DMS114 treated with DMSO at 0.1 percent for 48 hours (cell line): ENCODE data around the gene DDX24.
A peak's percentile ranks its signal among the peaks of the same experiment; 100 is the strongest.
"Not testable (repeated sequence)": the region's sequence is repeated elsewhere in the genome, so short reads cannot be mapped to it uniquely, and the experiment has no call there.

Experiments used
- DNase-seq: peaks from one replicate; lab custom pipeline; 2025; ENCODE audit not compliant: unreplicated experiment; lab: John Stamatoyannopoulos, UW

Gene DDX24

DNA sequence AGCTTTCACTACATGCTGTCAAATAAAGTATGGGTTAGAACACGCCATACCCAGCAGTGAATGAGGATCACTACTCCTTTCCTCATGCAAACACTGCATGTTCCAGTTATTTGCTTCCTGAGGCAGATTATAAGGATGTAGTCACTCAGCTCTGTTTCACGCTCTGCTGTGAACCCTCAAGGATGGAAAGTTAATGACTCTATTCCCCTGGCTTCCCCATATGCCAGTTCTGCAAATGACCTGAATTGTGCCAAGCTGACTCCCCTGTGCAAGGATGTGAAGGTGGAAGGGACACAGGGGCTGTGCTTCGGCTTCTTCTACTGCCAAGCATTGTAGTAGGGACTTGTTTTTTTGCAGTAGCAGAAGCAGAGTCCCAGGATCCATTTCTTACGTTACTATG, 6.9 kb upstream of the DDX24 start:
- DNase-seq = no peak

GRCh38 chr14:94081386-94081820, 401 bp upstream of the DDX24 start:
- DNase-seq = no peak

DNA sequence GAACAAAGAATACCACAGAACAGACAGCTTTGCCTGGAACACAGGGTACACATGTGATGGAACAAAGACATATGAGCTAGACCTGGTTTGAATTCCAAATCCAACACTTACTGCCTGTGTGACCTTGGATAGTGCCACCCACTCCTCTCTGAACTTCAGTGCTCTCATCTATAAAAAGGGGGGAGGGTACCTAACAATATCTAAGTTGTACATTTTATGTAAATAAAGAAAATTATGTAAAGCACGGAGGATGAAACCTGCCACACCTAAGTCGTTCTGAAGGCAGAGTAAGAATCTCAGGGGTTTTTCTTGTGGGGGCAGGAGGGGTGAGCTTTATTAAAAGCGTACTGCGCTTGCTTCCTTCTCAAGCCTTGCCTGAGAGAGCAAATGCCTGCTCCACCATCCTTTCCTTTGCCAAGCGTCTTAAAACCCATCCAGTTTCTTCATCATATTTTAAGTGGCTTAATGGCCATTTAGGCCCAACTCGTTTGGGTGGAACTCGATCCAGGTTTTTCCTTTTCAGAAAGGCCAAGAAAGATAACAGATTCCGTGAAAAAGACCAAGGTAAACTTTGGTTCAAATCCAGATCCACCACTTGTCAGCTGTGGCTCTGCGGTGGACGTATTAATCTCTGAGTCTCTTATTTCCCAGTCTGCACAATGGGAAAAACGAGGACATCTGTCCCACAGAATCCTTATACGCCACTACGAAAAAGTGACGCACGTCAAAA, 946 bp downstream of the DDX24 start:
- no peak for DNase-seq

DNA sequence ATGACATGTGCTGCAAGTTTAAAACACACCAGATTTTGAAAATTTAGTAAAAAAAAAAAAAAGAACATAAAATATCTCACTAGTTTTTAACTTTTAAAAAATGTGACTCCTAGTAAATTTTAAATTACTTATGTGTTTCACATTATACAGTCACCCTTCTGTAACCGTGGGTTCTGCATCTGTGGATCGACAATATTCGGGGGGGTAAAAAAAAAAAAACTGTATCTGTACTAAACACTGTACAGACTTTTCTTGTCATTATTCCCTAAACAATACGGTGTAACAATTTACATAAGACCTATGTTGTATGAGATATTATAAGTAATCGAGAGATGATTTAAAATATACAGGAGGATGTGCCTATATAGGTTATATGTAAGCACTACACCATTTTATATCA, 3.2 kb downstream of the DDX24 start:
- no peak for DNase-seq

DNA sequence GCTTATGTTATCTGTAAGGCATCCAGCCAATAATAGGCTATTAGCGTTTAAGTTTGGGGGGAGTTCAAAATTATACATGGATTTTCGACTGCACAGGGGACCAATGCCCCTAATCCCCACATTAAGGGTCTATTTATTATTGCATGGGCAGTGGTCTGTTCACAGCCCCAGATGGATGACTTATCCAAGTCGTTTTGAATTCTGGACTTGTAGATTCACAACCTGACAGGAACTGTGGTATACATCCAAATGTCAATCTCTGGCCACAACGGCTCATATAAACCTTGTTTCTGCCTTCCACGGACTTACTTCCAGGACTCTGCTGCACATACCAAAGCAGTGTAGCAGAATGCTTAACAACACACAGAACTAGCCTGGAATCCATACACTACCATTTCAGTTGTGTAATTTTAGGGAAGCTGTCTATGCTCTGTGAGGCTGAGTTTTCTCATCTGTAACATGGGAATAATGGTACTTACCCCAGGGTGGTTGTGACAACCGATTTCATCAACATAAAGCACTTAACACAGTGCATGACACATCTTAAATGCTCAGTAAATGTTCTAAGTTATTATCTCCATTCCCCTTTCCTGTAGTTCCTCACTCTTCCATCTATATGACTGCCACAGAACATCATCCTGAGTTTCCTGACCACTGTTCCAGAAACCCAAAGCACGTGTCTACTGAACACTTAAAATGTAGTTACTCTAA, 3.7 kb downstream of the DDX24 start:
- no peak for DNase-seq

DNA sequence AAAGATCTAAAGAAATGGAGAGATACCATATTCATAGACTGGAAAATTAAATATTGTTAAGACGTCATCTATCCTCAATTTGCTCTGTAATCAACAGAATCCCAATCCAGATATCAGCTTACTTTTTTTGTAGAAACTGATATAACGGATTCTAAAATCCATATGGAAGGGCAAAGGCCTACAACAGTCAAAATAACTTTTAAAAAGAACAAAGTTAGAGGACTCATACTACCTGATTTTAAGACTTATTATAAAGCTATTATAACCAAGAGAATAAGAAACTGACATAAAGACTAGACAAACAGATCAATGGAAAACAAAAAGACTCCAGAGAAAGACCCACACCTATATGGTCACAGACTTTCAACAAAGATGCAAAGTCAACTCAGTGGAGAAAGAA, 6.0 kb downstream of the DDX24 start:
- DNase-seq = no peak

- no peak for DNase-seq
Observed at GRCh38 chr14:94074534-94074933, 6.5 kb downstream of the DDX24 start.

DNA sequence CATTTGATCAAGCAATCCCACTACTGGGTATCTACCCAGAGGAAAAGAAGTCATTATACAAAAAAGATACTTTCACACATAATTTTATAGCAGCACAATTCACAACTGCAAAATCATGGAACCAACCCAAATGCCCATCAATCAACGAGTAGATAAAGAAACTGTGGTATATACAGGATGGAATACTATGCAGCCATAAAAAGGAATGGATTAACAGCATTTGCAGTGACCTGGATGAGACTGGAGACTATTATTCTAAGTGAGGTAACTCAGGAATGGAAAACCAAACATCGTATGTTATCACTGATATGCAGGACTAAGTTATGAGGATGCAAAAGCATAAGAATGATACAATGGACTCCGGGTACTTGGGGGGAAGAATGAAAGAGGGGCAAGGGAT, 8.9 kb downstream of the DDX24 start:
- DNase-seq = not testable (repeated sequence)

DNA sequence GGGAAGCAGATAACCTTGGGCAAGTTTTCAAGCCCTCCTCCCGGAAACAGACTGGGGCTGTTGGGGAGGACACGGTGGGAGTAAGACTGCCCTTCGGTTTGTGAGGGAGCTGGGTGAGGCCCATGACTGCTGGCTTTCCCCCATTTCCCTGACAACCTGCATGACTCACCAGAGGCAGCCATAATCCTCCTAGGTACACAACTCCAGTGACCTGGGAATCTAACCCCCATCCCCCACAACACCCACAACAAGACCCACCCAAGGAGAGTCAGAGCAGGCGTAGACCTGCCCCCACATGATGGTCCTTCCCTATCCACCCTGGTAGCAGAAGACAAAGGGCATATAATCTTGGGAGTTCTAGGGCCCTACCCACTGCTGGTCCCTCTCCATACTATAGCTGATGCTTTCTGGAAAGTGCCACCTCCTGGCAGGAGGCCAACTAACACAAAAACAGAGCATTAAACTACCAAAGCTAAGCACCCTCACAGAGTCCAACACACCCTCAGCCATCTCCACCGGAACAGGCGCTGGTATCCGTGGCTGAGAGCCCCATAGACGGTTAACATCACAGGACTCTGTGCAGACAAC, 14.8 kb downstream of the DDX24 start:
- no peak for DNase-seq

DNA sequence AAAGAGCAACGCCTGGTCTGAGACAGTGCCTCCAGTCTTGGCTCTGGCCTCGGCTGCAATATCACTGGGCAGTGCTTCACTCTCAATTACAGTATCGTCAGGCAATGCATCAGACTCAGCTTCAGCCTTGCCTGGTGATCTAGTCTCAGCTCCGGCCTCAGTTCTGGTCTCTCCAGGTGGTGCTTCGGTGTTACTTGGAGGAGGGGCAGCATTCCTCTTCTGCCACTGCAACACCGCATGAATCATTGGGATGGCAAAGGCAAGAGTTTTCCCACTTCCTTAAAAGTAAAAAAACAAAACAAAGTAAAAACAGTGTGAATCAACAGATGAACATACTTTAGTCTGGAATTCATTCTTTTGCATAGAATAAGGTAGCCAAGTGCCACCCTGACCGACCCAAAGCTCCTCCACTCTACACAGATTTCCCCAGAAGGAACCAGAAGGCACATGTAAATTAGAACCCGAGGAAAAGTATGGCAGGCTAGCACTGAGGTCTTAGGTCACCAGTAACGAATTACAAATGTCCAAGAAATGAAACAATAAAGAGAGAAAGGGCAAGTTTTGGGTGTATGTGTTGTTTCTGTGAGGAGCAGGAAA, 18.6 kb downstream of the DDX24 start:
- no peak for DNase-seq

GRCh38 chr14:94059998-94060397, 21.0 kb downstream of the DDX24 start:
- DNase-seq = no peak

DNA sequence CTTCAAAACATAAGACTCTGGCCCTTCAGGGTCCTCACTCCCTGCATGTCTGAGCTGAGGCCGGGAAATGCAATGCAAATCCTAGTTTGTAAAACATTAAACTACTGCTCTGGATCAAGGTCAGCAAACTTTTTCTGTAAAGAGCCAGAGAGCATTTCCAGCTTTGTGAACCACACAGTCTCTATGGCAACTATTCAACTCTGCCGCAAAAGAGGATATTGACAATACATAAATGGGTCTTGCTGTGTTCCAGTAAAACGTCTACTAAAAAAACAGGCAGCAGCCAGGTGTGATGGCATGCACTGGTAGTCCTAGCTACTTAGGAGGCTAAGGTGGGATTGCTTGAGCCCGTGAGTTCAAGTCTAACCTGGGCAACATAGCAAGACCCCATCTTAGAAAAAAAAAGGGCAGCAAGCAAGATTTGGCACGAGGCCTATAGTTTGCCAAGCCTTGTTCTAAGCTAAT, 22.3 kb downstream of the DDX24 start:
- no peak for DNase-seq

- DNase-seq = no peak
Observed at GRCh38 chr14:94058128-94058673, 22.8 kb downstream of the DDX24 start.

DNA sequence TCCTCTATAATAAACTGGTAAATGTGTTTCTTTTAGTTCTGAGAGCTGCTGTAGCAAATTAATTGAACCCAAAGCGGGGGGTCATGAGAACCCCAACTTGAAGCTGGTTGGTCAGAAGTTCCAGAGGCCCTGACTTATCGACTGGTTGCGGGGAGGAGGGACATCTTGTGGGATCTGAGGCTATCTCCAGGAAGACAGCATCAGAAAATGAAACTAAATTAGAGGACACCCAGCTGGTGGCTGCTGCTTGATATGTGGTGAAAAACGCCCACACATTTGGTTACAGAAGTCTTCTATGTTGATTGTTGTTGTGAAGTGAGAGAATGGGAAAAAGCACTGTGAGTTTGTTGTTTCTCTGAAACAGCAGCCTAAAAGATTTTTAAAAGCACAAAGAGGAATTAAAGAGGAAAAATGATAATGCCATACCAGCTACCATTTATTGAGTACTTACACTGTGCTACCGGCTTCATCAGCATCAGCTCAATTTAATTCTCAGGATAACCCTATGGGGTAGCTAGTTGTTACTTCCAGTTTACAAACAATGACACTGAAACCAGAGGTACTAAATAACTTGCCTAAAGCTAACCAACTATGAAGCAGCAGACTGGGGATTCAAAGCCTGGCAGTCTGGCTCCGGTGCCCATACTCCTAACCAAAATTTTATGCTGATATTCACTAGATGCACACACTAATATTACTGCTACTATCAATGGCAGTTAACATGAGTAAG, 24.3 kb downstream of the DDX24 start:
- DNase-seq = no peak

DNA sequence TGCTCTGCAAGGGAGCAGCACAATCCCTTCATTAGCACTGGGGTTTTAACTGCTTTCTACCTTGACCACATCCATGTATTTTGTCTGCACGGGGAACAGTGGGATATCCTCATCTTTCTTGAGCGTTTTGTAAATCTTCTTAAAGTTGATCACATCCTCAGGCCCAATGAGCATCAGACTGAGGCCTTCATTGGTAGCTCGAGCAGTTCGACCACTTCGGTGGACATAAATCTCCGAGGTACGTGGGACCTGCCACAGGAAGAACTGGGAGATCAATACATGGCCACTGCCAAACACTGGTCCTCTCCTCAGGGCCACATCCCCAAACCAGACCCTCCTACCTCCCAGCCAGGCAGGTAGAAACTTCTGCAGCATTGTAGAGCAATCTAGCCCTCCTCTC, 26.1 kb downstream of the DDX24 start:
- DNase-seq = no peak

- no peak for DNase-seq
Observed at GRCh38 chr14:94054401-94054800, 26.6 kb downstream of the DDX24 start.

DNA sequence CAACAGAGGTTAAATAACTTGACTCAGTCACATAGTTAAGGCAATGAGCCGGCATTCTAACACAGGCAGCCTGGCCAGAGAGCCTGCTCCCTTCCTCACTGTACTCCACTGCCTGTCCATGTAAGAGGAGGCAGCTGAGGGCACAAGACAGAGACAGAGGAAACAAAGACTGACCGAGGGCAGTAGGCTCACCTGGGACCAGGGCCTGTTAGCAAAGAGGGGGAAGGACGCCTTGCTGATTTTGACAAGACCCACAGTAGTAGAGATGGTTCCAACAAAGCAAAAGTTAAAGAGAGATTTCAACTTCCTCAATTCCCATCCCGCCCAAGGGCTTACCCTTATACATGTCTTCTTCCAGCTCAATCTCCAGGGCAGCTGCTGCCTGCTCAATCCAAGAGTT, 28.3 kb downstream of the DDX24 start:
- DNase-seq = no peak

DNA sequence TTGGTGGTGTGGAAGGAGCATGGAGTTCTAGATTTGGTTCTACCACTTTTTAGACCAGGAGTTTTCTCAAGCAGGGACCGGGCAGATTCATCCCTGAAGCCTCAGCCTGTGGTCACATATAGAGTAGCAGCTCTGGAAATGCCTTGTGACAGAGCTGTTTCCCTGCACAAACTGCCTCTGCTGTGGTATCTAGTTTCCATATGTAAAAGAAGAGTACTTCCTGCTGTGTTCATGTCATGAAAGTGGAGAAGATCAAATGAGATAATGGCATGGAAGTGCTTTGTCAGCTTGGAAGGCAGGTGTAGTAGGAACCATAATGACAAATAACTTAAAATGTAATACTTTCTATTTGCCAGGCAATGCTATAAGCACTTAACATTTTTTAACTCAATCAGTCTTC, 28.8 kb downstream of the DDX24 start:
- DNase-seq = no peak

GRCh38 chr14:94051779-94052178, 29.2 kb downstream of the DDX24 start:
- DNase-seq = no peak

DNA sequence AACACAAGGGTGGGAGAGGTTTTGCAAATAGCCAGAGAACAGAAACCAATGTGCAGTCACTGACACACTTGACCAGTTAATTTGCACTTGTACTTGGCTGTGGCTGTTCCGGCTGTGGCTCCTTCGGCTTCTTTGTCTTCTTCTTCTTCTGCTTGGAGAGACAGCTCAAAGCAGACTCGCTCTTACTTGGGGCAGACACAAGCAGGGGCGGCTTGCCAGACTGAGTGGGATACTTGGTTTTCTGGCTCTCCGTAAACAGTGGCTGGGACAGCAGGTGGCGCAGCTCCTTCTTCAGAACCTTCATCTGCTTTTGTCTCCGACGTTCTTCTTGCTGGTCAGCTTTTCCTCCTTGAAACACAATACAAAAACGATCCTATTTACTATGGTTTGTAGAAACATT, 29.9 kb downstream of the DDX24 start:
- peak; percentile 35 for DNase-seq
